ELF-1 (cell line): ENCODE results near the gene NFATC4.
"Not testable (repeated sequence)": the region's sequence is repeated elsewhere in the genome, so short reads cannot be mapped to it uniquely, and the experiment has no call there.

Experiments
- DNase-seq: peaks from one replicate; pipeline ENCODE4 v3.0.0-alpha.2; 2016; ENCODE audit warnings: low read depth, low spot score

The NFATC4 gene

GRCh38 chr14:24367514-24368211 lies at the start of gene NFATC4:
Gene NFATC4, plus strand, starts transcription at chr14:24368184. Its CDS starts 157 bp downstream, at chr14:24368341.
- DNase-seq = peak; percentile 82

GRCh38 chr14:24321212-24321975 lies 46.6 kb upstream of the NFATC4 start:
- DNase-seq = peak; percentile 60

- no peak for DNase-seq
Measured at GRCh38 chr14:24322672-24323071, 45.3 kb upstream of the NFATC4 start.

GRCh38 chr14:24323341-24323740 lies 44.6 kb upstream of the NFATC4 start:
- no peak for DNase-seq

GRCh38 chr14:24324024-24324423 lies 44.0 kb upstream of the NFATC4 start:
- DNase-seq = no peak

- DNase-seq = no peak
Measured at GRCh38 chr14:24325041-24325530, 42.9 kb upstream of the NFATC4 start.

- no peak for DNase-seq
Measured at GRCh38 chr14:24325963-24326362, 42.0 kb upstream of the NFATC4 start.

GRCh38 chr14:24327303-24327702 lies 40.7 kb upstream of the NFATC4 start:
- DNase-seq = no peak

GRCh38 chr14:24327914-24328313 lies 40.1 kb upstream of the NFATC4 start:
- not testable (repeated sequence) for DNase-seq

- no peak for DNase-seq
Measured at GRCh38 chr14:24329073-24329663, 38.8 kb upstream of the NFATC4 start.

GRCh38 chr14:24329736-24330135 lies 38.2 kb upstream of the NFATC4 start:
- DNase-seq = no peak

- no peak for DNase-seq
Measured at GRCh38 chr14:24330973-24331674, 36.9 kb upstream of the NFATC4 start.

- no peak for DNase-seq
Measured at GRCh38 chr14:24331731-24332267, 36.2 kb upstream of the NFATC4 start.

GRCh38 chr14:24332268-24332993 lies 35.6 kb upstream of the NFATC4 start:
- DNase-seq = peak; percentile 82

- peak; percentile 44 for DNase-seq
Measured at GRCh38 chr14:24334431-24335291, 33.3 kb upstream of the NFATC4 start, which contains the start of gene ADCY4. Gene ADCY4, minus strand, starts transcription at chr14:24335071. Its CDS starts 419 bp downstream, at chr14:24334652.

- peak; percentile 64 for DNase-seq
Measured at GRCh38 chr14:24335461-24336171, 32.4 kb upstream of the NFATC4 start.

- no peak for DNase-seq
Measured at GRCh38 chr14:24337144-24337823, 30.7 kb upstream of the NFATC4 start.

GRCh38 chr14:24337824-24338175 lies 30.2 kb upstream of the NFATC4 start:
- DNase-seq = no peak

- no peak for DNase-seq
Measured at GRCh38 chr14:24338843-24339242, 29.1 kb upstream of the NFATC4 start.
